ENCODE results near the gene SYT2.

GRCh38 chr1:202613571-202613970 is 96.7 kb downstream of the SYT2 start:
- TF ChIP-seq CTCF (IDR thresholded peaks at IDR 0.05) (no peak), POLR2A (IDR thresholded peaks at IDR 0.05) (no peak)
